ENCODE data around the gene NKX1-1. TPM values are rescaled to one million over a fixed set of nuclear protein-coding genes. Genes with fewer than 3 reads are reported as not detected.

The NKX1-1 gene
- total and polyA plus RNA-seq, 9 of the 15 experiments (the other 6 are each of a cell fraction or from before 2014, with no cell fraction given): not detected

- BruUV-seq (replicated peaks): no TSS peak
- FAIRE-seq (no peak), ATAC-seq (no peak), DNase-seq (ENCODE audit: extremely low read depth in 1 of 4, low spot score in 3 of 4) (no peak)
- no peaks in the 10 kb centered on the region; the same call in 2 of the 3 replicates for H3K36me3 ChIP-seq (ENCODE audit: control insufficient read depth, insufficient read depth, low read length)
- H3K4me3 ChIP-seq: no peak overlapping the region
- no peak overlapping the region for H3K4me2 ChIP-seq (ENCODE audit: insufficient read depth, low read length)
- in situ Hi-C loops (cut with MboI): no loop called here
- WGBS (ENCODE audit: insufficient coverage, low coverage, missing lambda C conversion rate): 86% methylated on average over 11 of the region's 11 CpGs
- CTCF ChIA-PET (ENCODE audit: low intra/inter-chr PET ratio): no interaction called here
- H3K9me3 ChIP-seq (replicated peaks; ENCODE audit: control insufficient read depth, insufficient read depth, low read depth, low read length): no peaks in the 10 kb centered on the region
- no peaks in the 10 kb centered on the region for H3K27me3 ChIP-seq (ENCODE audit: control insufficient read depth in 2 of 2, insufficient read depth in 2 of 2, low read length in 2 of 2)
- H4K20me1 ChIP-seq (replicated peaks; ENCODE audit: control insufficient read depth, insufficient read depth, low read length): no peaks in the 10 kb centered on the region
- no peaks in the 10 kb centered on the region for H3K79me2 ChIP-seq (ENCODE audit: control insufficient read depth, insufficient read depth, low read length)
- no peak overlapping the region for H2AFZ ChIP-seq (ENCODE audit: low read depth, low read length)
- H3K4me1 ChIP-seq (replicated peaks in 1 of 2; ENCODE audit: control insufficient read depth in 2 of 2, insufficient read depth in 2 of 2, low read length in 2 of 2): peaks cover 0 to 30% of the 10 kb centered on the region in 2 experiments; a peak in 2 of 5 replicates
- TF ChIP-seq ARHGAP35 (IDR thresholded peaks at IDR 0.05; ENCODE audit: partially characterized antibody) (no peak), SMARCC2 (IDR thresholded peaks at IDR 0.05; ENCODE audit: low read depth) (no peak), NONO (IDR thresholded peaks at IDR 0.05; ENCODE audit: low read depth in 2 of 2, low read length in 1 of 2) (no peak), CEBPB (tag; IDR thresholded peaks at IDR 0.05) (no peak), ZNF444 (CRISPR knock-in tag; IDR thresholded peaks at IDR 0.05) (no peak), TRIM25 (IDR thresholded peaks at IDR 0.05; ENCODE audit: borderline replicate concordance) (no peak), FOXP1 (CRISPR knock-in tag; IDR thresholded peaks at IDR 0.05) (no peak)
- H3K9me1 ChIP-seq (ENCODE audit: control insufficient read depth, insufficient read depth, low read length): peaks cover 5% of the 10 kb centered on the region
- H3K27ac ChIP-seq (ENCODE audit: extremely low read depth, low read depth, low read length): no peak overlapping the region
- H3K9ac ChIP-seq (ENCODE audit: insufficient read depth in 1 of 2, low read depth in 2 of 2, low read length in 2 of 2): no peak overlapping the region
- POLR2A ChIA-PET: no interaction called here
- intact Hi-C loops (cut with micrococcal nuclease): no loop called here
These were observed 42.7 kb downstream of the NKX1-1 start for GRCh38 chr4:1363513-1363912.

Measured in K562 (cell line).